Astrocyte (in vitro differentiated cells and primary cell): ENCODE data around the gene IQGAP3. TPM values are rescaled to one million over a fixed set of nuclear protein-coding genes. Genes with fewer than 3 reads are reported as not detected.

Source experiments
- DNase-seq: peaks from one replicate; pipeline ENCODE4 v3.0.0-alpha.2; 2010; ENCODE audit warnings: low read depth
- FAIRE-seq: peaks from 2 replicates; lab custom pipeline; 2011; peaks lifted over from hg19 to GRCh38; lab: Jason Lieb, UNC
- H2AFZ ChIP-seq: 2 replicates; pipeline ENCODE4 v1.6.0; 2012; ENCODE audit warnings: low read depth, low read length, inconsistent platforms
- H3K27ac ChIP-seq: 2 replicates; pipeline ENCODE4 v1.5.1; 2011; ENCODE audit warnings: low read depth, low read length, inconsistent platforms
- H3K27me3 ChIP-seq: 2 replicates; pipeline ENCODE4 v1.6.0; 2011; ENCODE audit warnings: low read length, inconsistent platforms; ENCODE audit not compliant: insufficient read depth
- H3K36me3 ChIP-seq: 2 replicates; pipeline ENCODE4 v1.5.1; 2011; ENCODE audit warnings: low read length, inconsistent platforms; ENCODE audit not compliant: insufficient read depth
- H3K4me1 ChIP-seq: 2 replicates; pipeline ENCODE4 v1.5.1; 2011; ENCODE audit warnings: low read length, inconsistent platforms; ENCODE audit not compliant: insufficient read depth
- H3K4me2 ChIP-seq: 2 replicates; pipeline ENCODE4 v1.6.0; 2012; ENCODE audit warnings: low read length, inconsistent platforms
- H3K4me3 ChIP-seq: 2 replicates; pipeline ENCODE4 v1.5.1; 2011; ENCODE audit warnings: low read depth, mild to moderate bottlenecking, low read length, inconsistent platforms; ENCODE audit not compliant: insufficient read depth
- H3K79me2 ChIP-seq: 2 replicates; pipeline ENCODE4 v1.6.0; 2012; ENCODE audit warnings: mild to moderate bottlenecking, low read length, inconsistent platforms; ENCODE audit not compliant: insufficient read depth
- H3K9ac ChIP-seq: 2 replicates; pipeline ENCODE4 v1.6.0; 2012; ENCODE audit warnings: mild to moderate bottlenecking, low read length, inconsistent platforms
- H3K9me3 ChIP-seq: 2 replicates; pipeline ENCODE4 v1.5.1; 2012; ENCODE audit warnings: low read depth, mild to moderate bottlenecking, low read length, inconsistent platforms; ENCODE audit not compliant: insufficient read depth
- H4K20me1 ChIP-seq: 2 replicates; pipeline ENCODE4 v1.6.0; 2012; ENCODE audit warnings: low read length, inconsistent platforms; ENCODE audit not compliant: insufficient read depth
- H3K27ac Mint-ChIP-seq: one replicate; pipeline ENCODE4 v1.8.0; 2021; ENCODE audit warnings: mild to moderate bottlenecking, mixed read lengths; ENCODE audit not compliant: unreplicated experiment
- H3K27me3 Mint-ChIP-seq: one replicate; pipeline ENCODE4 v1.8.0; 2021; ENCODE audit warnings: low read depth, mixed read lengths; ENCODE audit not compliant: unreplicated experiment
- H3K36me3 Mint-ChIP-seq: one replicate; pipeline ENCODE4 v1.8.0; 2021; ENCODE audit warnings: low read depth, mixed read lengths; ENCODE audit not compliant: unreplicated experiment
- H3K4me1 Mint-ChIP-seq: one replicate; pipeline ENCODE4 v1.8.0; 2021; ENCODE audit warnings: low read depth, mixed read lengths; ENCODE audit not compliant: unreplicated experiment
- H3K4me3 Mint-ChIP-seq: one replicate; pipeline ENCODE4 v1.8.0; 2021; ENCODE audit warnings: mild to moderate bottlenecking, moderate library complexity, mixed read lengths; ENCODE audit not compliant: unreplicated experiment
- H3K9me3 Mint-ChIP-seq: one replicate; pipeline ENCODE4 v1.8.0; 2021; ENCODE audit warnings: mild to moderate bottlenecking, mixed read lengths; ENCODE audit not compliant: unreplicated experiment
- CTCF ChIP-seq: IDR thresholded peaks from 2 replicates; pipeline ENCODE4 v1.5.1; 2011; ENCODE audit warnings: low read depth, mild to moderate bottlenecking, inconsistent platforms, low read length, moderate library complexity; ENCODE audit not compliant: insufficient read depth
- EZH2 ChIP-seq: IDR thresholded peaks from 2 replicates; pipeline ENCODE4 v1.6.1; 2012; ENCODE audit warnings: mild to moderate bottlenecking, low read length, inconsistent platforms; ENCODE audit not compliant: insufficient read depth
- total RNA-seq: library from RNA; stranded (reverse); gene quantifications from 2 replicates; pipeline ENCODE4 v1.2.1, GENCODE V29; 2021

The IQGAP3 gene
- total RNA-seq, 1 donor from 2014 or later = 2.2 TPM

- no peak for FAIRE-seq
- peak overlapping the region; percentile 98 for H3K9ac ChIP-seq
- no peak for DNase-seq
- H3K4me2 ChIP-seq = peak overlapping the region; percentile 98
- no peak overlapping the region for H2AFZ ChIP-seq
- H3K27ac Mint-ChIP-seq = peak overlapping the region; percentile 84
- H3K4me3 Mint-ChIP-seq = peak overlapping the region; percentile 94
- no peaks in the 10 kb centered on the region for H3K36me3 ChIP-seq
- peaks cover 47% of the 10 kb centered on the region for H4K20me1 ChIP-seq
- peaks cover 1% of the 10 kb centered on the region for H3K36me3 Mint-ChIP-seq
- H3K27ac ChIP-seq = peak overlapping the region; percentile 96
- peaks cover 76% of the 10 kb centered on the region for H3K4me1 ChIP-seq
- H3K9me3 ChIP-seq = no peaks in the 10 kb centered on the region
- H3K27me3 ChIP-seq = no peaks in the 10 kb centered on the region
- H3K4me3 ChIP-seq = peak overlapping the region; percentile 91
- H3K27me3 Mint-ChIP-seq = no peaks in the 10 kb centered on the region
- H3K79me2 ChIP-seq = peaks cover 55% of the 10 kb centered on the region
- no peaks in the 10 kb centered on the region for H3K9me3 Mint-ChIP-seq
- TF ChIP-seq CTCF (no peak), EZH2 (no peak)
- peaks cover 58% of the 10 kb centered on the region for H3K4me1 Mint-ChIP-seq
Observed at GRCh38 chr1:156499842-156500542, 72.4 kb downstream of the IQGAP3 start.

- Histone ChIP-seq H3K9me3 (no peaks in the 10 kb centered on the region), H3K27ac (peak overlapping the region; percentile 72), H2AFZ (no peak overlapping the region), H3K9ac (peak overlapping the region; percentile 98), H3K4me3 (peak overlapping the region; percentile 91), H3K4me2 (peak overlapping the region; percentile 98), H4K20me1 (peaks cover 54% of the 10 kb centered on the region), H3K4me1 (peaks cover 70% of the 10 kb centered on the region), H3K79me2 (peaks cover 62% of the 10 kb centered on the region), H3K36me3 (no peaks in the 10 kb centered on the region), H3K27me3 (no peaks in the 10 kb centered on the region)
- Mint-ChIP-seq H3K4me3 (peak overlapping the region; percentile 91), H3K9me3 (no peaks in the 10 kb centered on the region), H3K27me3 (no peaks in the 10 kb centered on the region), H3K36me3 (peaks cover 5% of the 10 kb centered on the region), H3K27ac (peak overlapping the region; percentile 80), H3K4me1 (peaks cover 55% of the 10 kb centered on the region)
- FAIRE-seq = no peak
- DNase-seq = no peak
- TF ChIP-seq EZH2 = no peak
- no peak for TF ChIP-seq CTCF
Observed at GRCh38 chr1:156499194-156499841, 73.0 kb downstream of the IQGAP3 start.
